B cell (primary cell): ENCODE results near the gene HSPH1. TPM values are rescaled to one million over a fixed set of nuclear protein-coding genes. Genes with fewer than 3 reads are reported as not detected.

Experiments
- ATAC-seq: fragments of 200-7000 bp; cut with Tn5 transposase; one replicate; pipeline ENCODE4 v1.10.0; 2021; ENCODE audit warnings: low read depth, mild to moderate bottlenecking, moderate number of reproducible peaks, moderate library complexity
- CTCF ChIA-PET: fragments of 350-600 bp; sonication (Branson Sonifier 250); formaldehyde crosslinking; loops from one replicate; lab custom pipeline; 2021; ENCODE audit warnings: antibody characterized with exemption, inconsistent platforms; lab: Charles Lee
- POLR2A ChIA-PET: fragments of 350-600 bp; sonication (Branson Sonifier 250); formaldehyde crosslinking; loops from one replicate; lab custom pipeline; 2021; ENCODE audit warnings: antibody characterized with exemption; lab: Charles Lee
- DNase-seq: peaks from one replicate; pipeline ENCODE4 v3.0.0; 2013
- H2AFZ ChIP-seq: 2 replicates; pipeline ENCODE4 v1.6.1; 2012; ENCODE audit warnings: mild to moderate bottlenecking, low read depth, low read length; ENCODE audit not compliant: insufficient read depth, poor library complexity, severe bottlenecking
- H3K27ac ChIP-seq, 2 donors: 1 replicate in 1 of 2; 2 replicates in 1 of 2; pipeline ENCODE4 v1.5.1; 2012 to 2013; ENCODE audit warnings: low read length in 2 of 2, mild to moderate bottlenecking in 2 of 2, moderate library complexity in 1 of 2
- H3K27me3 ChIP-seq, 4 experiments: fragments of 200-600 bp in 1 of 4; sonication (generic) in 1 of 4; replicated peaks in 1 of 4; 1 replicate in 2 of 4; 2 replicates in 2 of 4; pipeline versions ENCODE4 v1.6.1 to v1.7.0; 2013 to 2016; ENCODE audit warnings: low read length in 3 of 4, mild to moderate bottlenecking in 2 of 4, mixed read lengths in 1 of 4, moderate library complexity in 1 of 4; ENCODE audit not compliant: insufficient read depth in 4 of 4, control insufficient read depth in 3 of 4; ENCODE audit errors: control extremely low read depth in 1 of 4
- H3K36me3 ChIP-seq, 2 experiments: replicated peaks in 1 of 2; 1 replicate in 1 of 2; 2 replicates in 1 of 2; pipeline versions ENCODE4 v1.6.1 to v1.7.1; 2013; ENCODE audit warnings: low read length in 1 of 2; ENCODE audit not compliant: insufficient read depth in 2 of 2, control insufficient read depth in 1 of 2; ENCODE audit errors: control extremely low read depth in 1 of 2, extremely low read depth in 1 of 2
- H3K4me1 ChIP-seq, 2 donors: fragments of 200-600 bp in 1 of 2; sonication (generic) in 1 of 2; 1 replicate in 1 of 2; 2 replicates in 1 of 2; pipeline versions ENCODE4 v1.5.1 to v1.6.1; 2013 to 2017; ENCODE audit warnings: low read length in 2 of 2; ENCODE audit not compliant: control insufficient read depth in 2 of 2, insufficient read depth in 2 of 2
- H3K4me2 ChIP-seq: replicated peaks from 2 replicates; pipeline ENCODE3; 2012; ENCODE audit warnings: mild to moderate bottlenecking, low read depth, low read length; ENCODE audit not compliant: poor library complexity, severe bottlenecking
- H3K4me3 ChIP-seq, 5 experiments: fragments of 200-600 bp in 1 of 5; sonication (generic) in 1 of 5; 1 replicate in 3 of 5; 2 replicates in 2 of 5; pipeline versions ENCODE4 v1.5.1 to v1.7.0; 2011 to 2016; ENCODE audit warnings: low read length in 4 of 5, mild to moderate bottlenecking in 4 of 5, low read depth in 2 of 5, control low read depth in 1 of 5, moderate library complexity in 1 of 5; ENCODE audit not compliant: insufficient read depth in 1 of 5; ENCODE audit errors: control extremely low read depth in 1 of 5, extremely low read depth in 1 of 5
- H3K79me2 ChIP-seq: fragments of 200-600 bp; sonication (generic); one replicate; pipeline ENCODE4 v1.6.0; 2016; ENCODE audit warnings: low read length; ENCODE audit not compliant: control insufficient read depth, insufficient read depth
- H3K9ac ChIP-seq: fragments of 200-600 bp; sonication (generic); 2 replicates; pipeline ENCODE4 v1.6.1; 2017; ENCODE audit warnings: mild to moderate bottlenecking, low read length, moderate library complexity
- H3K9me3 ChIP-seq, 3 donors: one replicate each; pipeline versions ENCODE4 v1.6.1 to v1.7.1; 2013; ENCODE audit warnings: low read length in 2 of 3; ENCODE audit not compliant: control insufficient read depth in 2 of 3, insufficient read depth in 1 of 3; ENCODE audit errors: control extremely low read depth in 1 of 3
- H4K20me1 ChIP-seq: 2 replicates; pipeline ENCODE4 v1.6.0; 2012; ENCODE audit warnings: mild to moderate bottlenecking, low read length; ENCODE audit not compliant: insufficient read depth, control insufficient read depth, poor library complexity, severe bottlenecking
- H3K27ac Mint-ChIP-seq: one replicate; pipeline ENCODE4 v1.8.0; 2021; ENCODE audit warnings: mixed read lengths
- H3K27me3 Mint-ChIP-seq: one replicate; pipeline ENCODE4 v1.8.0; 2021; ENCODE audit warnings: mixed read lengths
- H3K4me1 Mint-ChIP-seq: one replicate; pipeline ENCODE4 v1.8.0; 2021; ENCODE audit warnings: mixed read lengths
- H3K4me3 Mint-ChIP-seq: one replicate; pipeline ENCODE4 v1.8.0; 2021; ENCODE audit warnings: mixed read lengths
- H3K9me3 Mint-ChIP-seq: one replicate; pipeline ENCODE4 v1.8.0; 2022; ENCODE audit warnings: mixed read lengths; ENCODE audit not compliant: insufficient read depth
- EZH2 ChIP-seq: IDR thresholded peaks from 2 replicates; pipeline ENCODE4 v1.6.1; 2012; ENCODE audit warnings: borderline replicate concordance, low read depth, mild to moderate bottlenecking, moderate library complexity, low read length; ENCODE audit not compliant: insufficient read depth, poor library complexity, severe bottlenecking
- WGBS: methylation state at CpG from one replicate; pipeline ENCODE4 v1.1.5; 2013; ENCODE audit warnings: missing lambda C conversion rate; ENCODE audit not compliant: insufficient coverage; 5-methylcytosine and 5-hydroxymethylcytosine counted together
- intact Hi-C: fragments of 100-400 bp; cut with micrococcal nuclease; formaldehyde crosslinking; loops from one replicate; pipeline ENCODE4 v1.10.0; 2022
- polyA plus RNA-seq: library from polyadenylated mRNA; depleted of rRNA; stranded (reverse); fragments of >200 nt; gene quantifications from 2 replicates; pipeline ENCODE4 v1.2.3, GENCODE V29; 2012
- total RNA-seq, 2 donors: library from RNA; stranded (reverse); fragments of 120-200 nt in 1 of 2; gene quantifications; 1 replicate in 1 of 2; 2 replicates in 1 of 2; pipeline versions ENCODE4 v1.2.3 to v1.2.4, GENCODE V29; 2013 to 2022
- TF ChIP-seq, protein P1 (sequence below): fragments of 200-600 bp; IDR thresholded peaks from one replicate; pipeline ENCODE4 v1.8.0; 2022; ENCODE audit warnings: antibody characterized with exemption, mild to moderate bottlenecking

HSPH1 gene
- total and polyA plus RNA-seq, 2 donors (not counting 1 experiment from before 2014, with no cell fraction given), result 15.4 to 56.4 TPM

GRCh38 chr13:31168166-31168565 lies 6.5 kb upstream of the HSPH1 start:
- Mint-ChIP-seq H3K4me1 (peaks cover 2% of the 10 kb centered on the region), H3K27ac (no peak overlapping the region), H3K4me3 (no peak overlapping the region), H3K27me3 (peaks cover 17% of the 10 kb centered on the region), H3K9me3 (no peaks in the 10 kb centered on the region)
- no peak for ATAC-seq
- no peaks in the 10 kb centered on the region for H3K36me3 ChIP-seq
- intact Hi-C loops, result loop anchor here (10.0 kb wide), 1 partner anchor 703 kb away; the partner anchor contains the start of gene HMGB1
- H3K27ac ChIP-seq, result no peak overlapping the region
- no peaks in the 10 kb centered on the region for H3K9me3 ChIP-seq
- H3K4me2 ChIP-seq, result no peak overlapping the region
- DNase-seq, result no peak
- POLR2A ChIA-PET, result interaction anchor here (0.6 kb wide), 1 partner anchor 361 kb away, joined by 6 read pairs; no protein-coding TSS in a partner anchor
- CTCF ChIA-PET, result interaction anchor here (1.2 kb wide), 1 partner anchor 31 kb away, joined by 3 read pairs; the partner anchor contains the start of gene B3GLCT
- no peaks in the 10 kb centered on the region for H4K20me1 ChIP-seq
- no peaks in the 10 kb centered on the region for H3K79me2 ChIP-seq
- no peak overlapping the region for H2AFZ ChIP-seq
- peaks cover 0 to 4% (median 1%) of the 10 kb centered on the region in 4 experiments for H3K27me3 ChIP-seq
- no peak for TF ChIP-seq EZH2
- TF ChIP-seq, protein P1, sequence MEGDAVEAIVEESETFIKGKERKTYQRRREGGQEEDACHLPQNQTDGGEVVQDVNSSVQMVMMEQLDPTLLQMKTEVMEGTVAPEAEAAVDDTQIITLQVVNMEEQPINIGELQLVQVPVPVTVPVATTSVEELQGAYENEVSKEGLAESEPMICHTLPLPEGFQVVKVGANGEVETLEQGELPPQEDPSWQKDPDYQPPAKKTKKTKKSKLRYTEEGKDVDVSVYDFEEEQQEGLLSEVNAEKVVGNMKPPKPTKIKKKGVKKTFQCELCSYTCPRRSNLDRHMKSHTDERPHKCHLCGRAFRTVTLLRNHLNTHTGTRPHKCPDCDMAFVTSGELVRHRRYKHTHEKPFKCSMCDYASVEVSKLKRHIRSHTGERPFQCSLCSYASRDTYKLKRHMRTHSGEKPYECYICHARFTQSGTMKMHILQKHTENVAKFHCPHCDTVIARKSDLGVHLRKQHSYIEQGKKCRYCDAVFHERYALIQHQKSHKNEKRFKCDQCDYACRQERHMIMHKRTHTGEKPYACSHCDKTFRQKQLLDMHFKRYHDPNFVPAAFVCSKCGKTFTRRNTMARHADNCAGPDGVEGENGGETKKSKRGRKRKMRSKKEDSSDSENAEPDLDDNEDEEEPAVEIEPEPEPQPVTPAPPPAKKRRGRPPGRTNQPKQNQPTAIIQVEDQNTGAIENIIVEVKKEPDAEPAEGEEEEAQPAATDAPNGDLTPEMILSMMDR, result no peak
- H3K4me1 ChIP-seq, result peaks cover 0 to under 1% of the 10 kb centered on the region in 2 donors
- WGBS, result no CpG with 5 or more reads among the region's 2 CpGs
- no peak overlapping the region for H3K4me3 ChIP-seq
- no peak overlapping the region for H3K9ac ChIP-seq

DNA sequence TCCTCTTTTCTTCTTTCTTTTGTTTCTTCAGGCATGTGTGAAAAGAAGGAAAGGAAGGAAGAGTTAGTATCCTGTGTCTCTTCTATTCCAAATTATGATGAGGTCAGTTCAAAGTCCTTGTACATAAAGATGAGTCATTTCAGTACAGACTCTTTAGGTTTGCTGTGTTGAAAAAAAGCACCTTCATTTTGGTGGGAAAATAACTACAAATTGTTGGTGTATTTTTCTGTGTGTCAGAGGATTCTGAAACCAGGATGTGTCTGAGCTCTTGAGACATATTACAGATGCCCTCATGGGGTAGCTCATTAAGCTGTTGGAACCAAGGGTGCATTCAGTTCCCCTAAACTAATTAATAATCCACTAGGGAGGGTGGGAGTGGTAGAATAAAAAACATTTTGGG lies 5.8 kb upstream of the HSPH1 start:
- intact Hi-C loops, result loop anchor here (10.0 kb wide), 1 partner anchor 703 kb away; the partner anchor contains the start of gene HMGB1
- POLR2A ChIA-PET, result no interaction called here

More for the DNA sequence above, 5.8 kb upstream of the HSPH1 start:
- no peak for DNase-seq
- H3K4me1 Mint-ChIP-seq, result peaks cover 9% of the 10 kb centered on the region
- H3K79me2 ChIP-seq, result no peaks in the 10 kb centered on the region
- H3K4me2 ChIP-seq, result no peak overlapping the region
- TF ChIP-seq, protein P1, result no peak
- no peak for TF ChIP-seq EZH2
- no peak for ATAC-seq
- H3K9ac ChIP-seq, result no peak overlapping the region
- no peaks in the 10 kb centered on the region for H4K20me1 ChIP-seq
- H3K36me3 ChIP-seq, result no peaks in the 10 kb centered on the region
- H2AFZ ChIP-seq, result no peak overlapping the region
- no peak overlapping the region for H3K27ac ChIP-seq
- H3K9me3 ChIP-seq, result no peaks in the 10 kb centered on the region
- H3K27ac Mint-ChIP-seq, result no peak overlapping the region
- CTCF ChIA-PET, result interaction anchor here (1.2 kb wide), 1 partner anchor 32 kb away, joined by 3 read pairs; the partner anchor contains the start of gene B3GLCT
- H3K27me3 Mint-ChIP-seq, result peaks cover 10% of the 10 kb centered on the region
- H3K27me3 ChIP-seq, result peaks cover 0 to 4% (median 0%) of the 10 kb centered on the region in 4 experiments
- H3K4me1 ChIP-seq, result peaks cover 5 to 6% of the 10 kb centered on the region in 2 donors
- no peak overlapping the region for H3K4me3 Mint-ChIP-seq
- no peaks in the 10 kb centered on the region for H3K9me3 Mint-ChIP-seq
- no peak overlapping the region for H3K4me3 ChIP-seq
